ENCODE results near the gene ARHGAP6.

The ARHGAP6 gene

GRCh38 chrX:11399489-11400094, 266.1 kb downstream of the ARHGAP6 start:
- Mint-ChIP-seq H3K4me3 (no peak overlapping the region), H3K27ac (no peak overlapping the region), H3K36me3 (no peaks in the 10 kb centered on the region), H3K27me3 (no peaks in the 10 kb centered on the region), H3K4me1 (no peaks in the 10 kb centered on the region), H3K9me3 (no peaks in the 10 kb centered on the region)

GRCh38 chrX:11398785-11399184, 266.9 kb downstream of the ARHGAP6 start:
- no peak overlapping the region for H3K4me3 Mint-ChIP-seq
- H3K4me1 Mint-ChIP-seq = no peaks in the 10 kb centered on the region
- H3K27me3 Mint-ChIP-seq = no peaks in the 10 kb centered on the region
- H3K9me3 Mint-ChIP-seq = no peaks in the 10 kb centered on the region
- H3K27ac Mint-ChIP-seq = no peak overlapping the region
- no peaks in the 10 kb centered on the region for H3K36me3 Mint-ChIP-seq

- H3K4me3 Mint-ChIP-seq = no peak overlapping the region
- no peak overlapping the region for H3K27ac Mint-ChIP-seq
- H3K9me3 Mint-ChIP-seq = no peaks in the 10 kb centered on the region
- no peaks in the 10 kb centered on the region for H3K27me3 Mint-ChIP-seq
- no peaks in the 10 kb centered on the region for H3K36me3 Mint-ChIP-seq
- no peaks in the 10 kb centered on the region for H3K4me1 Mint-ChIP-seq
Observed at GRCh38 chrX:11398139-11398538, 267.6 kb downstream of the ARHGAP6 start.

- no peak overlapping the region for H3K27ac Mint-ChIP-seq
- no peak overlapping the region for H3K4me3 Mint-ChIP-seq
- no peaks in the 10 kb centered on the region for H3K4me1 Mint-ChIP-seq
- H3K36me3 Mint-ChIP-seq = no peaks in the 10 kb centered on the region
- H3K9me3 Mint-ChIP-seq = no peaks in the 10 kb centered on the region
- H3K27me3 Mint-ChIP-seq = no peaks in the 10 kb centered on the region
Observed at GRCh38 chrX:11397680-11398079, 268.0 kb downstream of the ARHGAP6 start.

GRCh38 chrX:11395859-11396258, 269.9 kb downstream of the ARHGAP6 start:
- no peaks in the 10 kb centered on the region for H3K4me1 Mint-ChIP-seq
- no peak overlapping the region for H3K27ac Mint-ChIP-seq
- no peaks in the 10 kb centered on the region for H3K9me3 Mint-ChIP-seq
- no peak overlapping the region for H3K4me3 Mint-ChIP-seq
- H3K36me3 Mint-ChIP-seq = no peaks in the 10 kb centered on the region
- no peaks in the 10 kb centered on the region for H3K27me3 Mint-ChIP-seq

- H3K4me3 Mint-ChIP-seq = no peak overlapping the region
- no peaks in the 10 kb centered on the region for H3K36me3 Mint-ChIP-seq
- no peak overlapping the region for H3K27ac Mint-ChIP-seq
- no peaks in the 10 kb centered on the region for H3K27me3 Mint-ChIP-seq
- no peaks in the 10 kb centered on the region for H3K9me3 Mint-ChIP-seq
- H3K4me1 Mint-ChIP-seq = no peaks in the 10 kb centered on the region
Observed at GRCh38 chrX:11393949-11394654, 271.6 kb downstream of the ARHGAP6 start.

GRCh38 chrX:11386812-11387211, 278.9 kb downstream of the ARHGAP6 start:
- peaks cover under 1% of the 10 kb centered on the region for H3K27me3 Mint-ChIP-seq
- no peak overlapping the region for H3K27ac Mint-ChIP-seq
- no peak overlapping the region for H3K4me3 Mint-ChIP-seq
- no peaks in the 10 kb centered on the region for H3K4me1 Mint-ChIP-seq
- H3K9me3 Mint-ChIP-seq = no peaks in the 10 kb centered on the region
- H3K36me3 Mint-ChIP-seq = no peaks in the 10 kb centered on the region

- no peaks in the 10 kb centered on the region for H3K36me3 Mint-ChIP-seq
- peaks cover 2% of the 10 kb centered on the region for H3K27me3 Mint-ChIP-seq
- H3K4me1 Mint-ChIP-seq = no peaks in the 10 kb centered on the region
- H3K27ac Mint-ChIP-seq = no peak overlapping the region
- no peaks in the 10 kb centered on the region for H3K9me3 Mint-ChIP-seq
- no peak overlapping the region for H3K4me3 Mint-ChIP-seq
Observed at GRCh38 chrX:11386001-11386523, 279.7 kb downstream of the ARHGAP6 start.

GRCh38 chrX:11382930-11383329, 282.8 kb downstream of the ARHGAP6 start:
- Mint-ChIP-seq H3K36me3 (no peaks in the 10 kb centered on the region), H3K9me3 (no peaks in the 10 kb centered on the region), H3K4me1 (no peaks in the 10 kb centered on the region), H3K27ac (no peak overlapping the region), H3K4me3 (no peak overlapping the region), H3K27me3 (peaks cover 2% of the 10 kb centered on the region)

- Mint-ChIP-seq H3K27me3 (peaks cover 2% of the 10 kb centered on the region), H3K4me3 (no peak overlapping the region), H3K4me1 (no peaks in the 10 kb centered on the region), H3K27ac (no peak overlapping the region), H3K36me3 (no peaks in the 10 kb centered on the region), H3K9me3 (no peaks in the 10 kb centered on the region)
Observed at GRCh38 chrX:11381464-11381863, 284.3 kb downstream of the ARHGAP6 start.

GRCh38 chrX:11380187-11380844, 285.4 kb downstream of the ARHGAP6 start:
- Mint-ChIP-seq H3K27ac (no peak overlapping the region), H3K36me3 (no peaks in the 10 kb centered on the region), H3K4me3 (no peak overlapping the region), H3K9me3 (no peaks in the 10 kb centered on the region), H3K27me3 (peaks cover 2% of the 10 kb centered on the region), H3K4me1 (no peaks in the 10 kb centered on the region)

- Mint-ChIP-seq H3K36me3 (no peaks in the 10 kb centered on the region), H3K27me3 (no peaks in the 10 kb centered on the region), H3K4me3 (no peak overlapping the region), H3K9me3 (no peaks in the 10 kb centered on the region), H3K4me1 (no peaks in the 10 kb centered on the region), H3K27ac (no peak overlapping the region)
Observed at GRCh38 chrX:11376163-11376562, 289.6 kb downstream of the ARHGAP6 start.

- Mint-ChIP-seq H3K36me3 (no peaks in the 10 kb centered on the region), H3K9me3 (no peaks in the 10 kb centered on the region), H3K27ac (no peak overlapping the region), H3K4me1 (no peaks in the 10 kb centered on the region), H3K27me3 (no peaks in the 10 kb centered on the region), H3K4me3 (no peak overlapping the region)
Observed at GRCh38 chrX:11375614-11376119, 290.1 kb downstream of the ARHGAP6 start.

- H3K27me3 Mint-ChIP-seq = no peaks in the 10 kb centered on the region
- no peaks in the 10 kb centered on the region for H3K9me3 Mint-ChIP-seq
- no peaks in the 10 kb centered on the region for H3K36me3 Mint-ChIP-seq
- H3K27ac Mint-ChIP-seq = no peak overlapping the region
- H3K4me3 Mint-ChIP-seq = no peak overlapping the region
- no peaks in the 10 kb centered on the region for H3K4me1 Mint-ChIP-seq
Observed at GRCh38 chrX:11374570-11374969, 291.1 kb downstream of the ARHGAP6 start.

GRCh38 chrX:11371106-11371505, 294.6 kb downstream of the ARHGAP6 start:
- H3K4me3 Mint-ChIP-seq = no peak overlapping the region
- no peak overlapping the region for H3K27ac Mint-ChIP-seq
- H3K36me3 Mint-ChIP-seq = no peaks in the 10 kb centered on the region
- no peaks in the 10 kb centered on the region for H3K27me3 Mint-ChIP-seq
- H3K4me1 Mint-ChIP-seq = no peaks in the 10 kb centered on the region
- no peaks in the 10 kb centered on the region for H3K9me3 Mint-ChIP-seq

Measured in activated naive CD4-positive, alpha-beta T cell treated with anti-CD3 and anti-CD28 coated beads, Interleukin-2, amount 50 U/mL, for 24 hours (primary cell).